Activated CD4-positive, alpha-beta T cell treated with anti-CD3 and anti-CD28 coated beads, Interleukin-2, amount 50 U/mL, for 24 hours (primary cell): ENCODE data around the gene P2RY4.
"Not testable (repeated sequence)": the region's sequence is repeated elsewhere in the genome, so short reads cannot be mapped to it uniquely, and the experiment has no call there.

Source experiments
- DNase-seq, 2 donors: peaks; one replicate each; pipeline ENCODE4 v3.0.0-alpha.2; 2020; ENCODE audit warnings: low read depth in 1 of 2, low spot score in 1 of 2

P2RY4 gene

DNA sequence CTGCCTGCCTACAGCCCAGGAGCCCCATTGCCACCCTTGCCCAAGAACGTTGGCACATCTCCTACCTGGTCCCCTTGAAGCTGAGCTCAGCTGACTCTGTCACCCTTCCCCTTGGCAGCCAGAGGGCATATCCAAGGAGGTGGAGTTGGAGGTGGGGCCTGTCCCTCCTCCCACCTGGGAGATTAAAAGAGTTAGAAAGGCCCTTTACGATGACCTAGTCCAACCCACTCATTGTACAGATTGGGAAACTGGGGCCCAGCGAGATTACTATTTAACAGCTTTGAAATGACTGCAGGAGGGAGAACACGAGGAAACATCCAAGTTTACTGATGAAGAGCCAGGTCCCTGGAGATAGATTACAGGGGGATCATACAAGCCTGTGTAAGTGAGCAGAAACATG, at the start of gene P2RY4:
P2RY4 (minus strand) TSS at position 101 of the 400 bp plus-strand sequence. CDS start 580 bp downstream, outside the sequence.
- DNase-seq, result no peak

DNA sequence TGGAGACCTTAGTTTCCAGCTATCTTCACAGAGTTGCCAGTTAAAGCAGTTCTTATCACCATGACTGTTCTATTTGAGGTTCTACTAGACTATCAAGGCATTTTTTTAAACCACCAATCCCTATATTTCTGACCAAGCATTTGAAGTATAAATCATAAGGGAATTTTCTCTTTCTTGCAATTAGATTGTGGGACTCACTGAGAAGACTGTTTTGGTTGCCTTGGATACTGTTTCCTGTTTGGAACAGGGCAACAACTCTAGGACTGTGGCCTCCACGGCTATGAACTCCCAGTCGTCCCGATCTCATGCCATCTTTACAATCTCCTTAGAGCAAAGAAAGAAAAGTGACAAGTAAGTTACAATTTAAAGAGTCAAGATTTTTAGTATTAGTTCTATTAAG, 41.7 kb upstream of the P2RY4 start:
- no peak for DNase-seq

DNA sequence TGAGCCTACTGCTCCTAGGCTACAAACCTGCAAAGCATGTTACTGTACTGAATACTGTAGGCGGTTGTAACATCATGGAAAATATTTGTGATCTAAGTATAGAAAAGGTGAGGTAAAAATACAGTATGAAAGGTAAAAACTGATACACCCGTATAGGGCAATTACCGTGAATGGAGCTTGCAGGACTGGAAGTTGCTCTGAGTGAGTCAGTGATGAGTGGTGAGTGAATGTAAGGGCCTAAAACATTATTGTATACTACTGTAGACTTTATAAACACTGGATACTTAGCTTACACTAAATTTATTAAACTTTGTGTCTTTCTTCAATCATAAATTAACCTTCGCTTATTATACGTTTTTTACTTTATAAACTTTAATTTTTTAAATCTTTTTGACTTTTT, 33.6 kb upstream of the P2RY4 start:
- DNase-seq, result no peak

DNA sequence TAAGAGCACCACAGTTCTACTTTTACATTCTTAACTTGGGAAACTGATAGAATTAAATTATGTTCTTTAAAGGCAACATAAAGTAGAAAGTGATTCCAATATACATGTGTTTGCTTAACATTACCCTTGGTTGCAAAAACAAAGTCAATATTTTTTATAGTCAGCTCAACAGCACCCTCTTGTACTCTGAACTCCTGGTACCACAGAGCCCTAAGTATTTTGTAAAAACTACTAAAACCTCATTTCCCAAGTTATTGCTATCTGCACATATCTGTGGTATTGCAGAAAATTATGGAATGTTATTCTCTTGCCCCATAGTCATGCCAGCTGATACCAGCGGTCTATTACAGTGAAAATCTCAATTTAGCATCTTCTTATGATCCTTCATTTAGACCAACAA, 32.8 kb upstream of the P2RY4 start:
- DNase-seq, result no peak

DNA sequence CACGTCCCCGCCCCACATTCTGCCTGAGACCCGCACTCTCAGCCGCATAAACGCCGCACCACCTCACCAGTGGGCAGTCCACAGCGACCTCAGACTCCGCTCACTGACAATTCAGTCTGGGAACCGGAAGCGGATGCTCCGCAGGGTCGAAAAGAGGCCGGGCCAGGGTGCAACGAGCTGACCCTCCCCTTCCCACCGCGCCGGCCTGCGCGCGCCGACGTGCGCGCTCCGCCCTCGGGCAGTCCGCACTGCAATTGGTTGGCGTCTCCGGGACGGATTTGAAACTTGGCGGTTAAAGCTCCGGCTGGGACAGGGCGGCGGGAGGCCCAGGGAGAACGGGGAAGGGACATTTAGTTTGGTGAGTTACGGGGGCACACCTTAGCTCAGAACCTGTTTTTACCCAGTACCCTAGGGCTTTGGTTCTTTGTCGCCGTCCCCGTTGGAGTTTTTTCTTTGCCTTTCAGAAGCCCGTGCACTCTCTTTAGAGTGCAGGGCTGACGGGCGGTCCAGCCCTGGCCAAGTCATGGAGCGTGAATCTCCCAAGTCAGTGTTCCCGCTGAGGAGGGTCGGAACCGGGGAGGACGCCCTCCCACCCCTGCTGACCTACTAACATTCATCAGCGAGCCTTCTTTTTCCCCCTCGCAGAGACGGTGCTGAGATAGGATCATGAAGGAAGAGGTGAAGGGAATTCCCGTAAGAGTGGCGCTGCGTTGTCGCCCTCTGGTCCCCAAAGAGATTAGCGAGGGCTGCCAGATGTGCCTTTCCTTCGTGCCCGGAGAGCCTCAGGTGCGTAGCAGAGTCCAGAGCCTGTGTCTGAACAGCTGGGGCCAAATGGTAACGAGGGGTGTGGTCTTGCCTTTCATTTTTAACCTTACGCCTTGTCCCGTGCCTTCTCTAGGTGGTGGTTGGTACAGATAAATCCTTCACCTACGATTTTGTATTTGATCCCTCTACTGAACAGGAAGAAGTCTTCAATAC, 30.1 kb upstream of the P2RY4 start, which contains the start of the genes KIF4A and PDZD11:
KIF4A (plus strand) TSS at position 312 of the 978 bp plus-strand sequence; CDS start at position 667, 355 bp downstream.
PDZD11 (minus strand) TSS at position 135 of the 978 bp plus-strand sequence. CDS start 586 bp downstream, outside the sequence.
- DNase-seq, result peak; percentile 40 to 54

DNA sequence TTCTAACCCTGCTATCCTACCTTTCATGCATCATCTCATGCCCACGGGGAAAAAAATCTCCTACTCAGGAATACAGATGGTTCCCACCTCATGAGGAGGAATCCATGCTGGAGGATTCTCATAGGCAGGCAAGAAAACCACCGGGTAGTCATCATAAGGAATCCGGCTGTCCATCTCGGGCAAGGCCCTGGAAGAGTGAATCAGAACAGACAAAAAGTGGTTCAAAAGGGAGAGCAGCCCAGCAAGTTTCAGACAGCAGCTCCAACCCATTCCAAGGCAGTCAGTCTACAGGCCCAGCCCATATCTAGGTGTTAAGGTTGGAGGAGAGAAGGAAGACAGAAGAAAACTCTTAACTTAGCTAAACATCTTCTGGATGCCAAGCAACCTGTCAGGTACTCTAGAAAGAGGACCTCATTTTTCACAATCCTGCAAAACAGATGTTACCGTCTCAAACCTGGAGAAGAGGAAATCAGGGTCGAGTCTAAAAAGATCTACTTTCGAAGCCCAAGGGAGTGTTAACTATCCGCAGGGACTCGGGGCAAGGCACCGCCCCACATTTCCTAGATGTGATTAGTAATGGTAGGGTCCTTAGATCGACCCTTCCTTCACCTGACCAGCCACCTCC, 29.3 kb upstream of the P2RY4 start:
- DNase-seq, result no peak

DNA sequence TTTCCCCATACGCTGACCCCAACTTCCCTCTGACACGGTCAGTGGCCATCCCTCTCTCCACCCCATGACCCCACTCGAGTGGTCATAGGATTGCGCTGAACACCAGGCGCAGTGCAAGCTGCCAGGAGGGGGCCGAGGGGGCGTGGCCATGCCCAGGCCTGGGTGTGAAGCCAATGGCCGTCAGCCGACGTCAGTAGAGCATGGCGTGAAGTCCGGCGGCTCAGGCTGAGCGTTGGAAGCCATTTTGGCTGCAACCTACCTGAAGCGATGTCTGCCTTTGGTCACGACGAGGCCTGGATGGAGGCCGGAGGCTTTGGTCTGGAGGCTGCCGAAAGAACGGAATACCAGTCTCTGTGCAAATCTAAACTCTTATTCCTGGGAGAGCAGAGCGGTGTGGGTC, 21.9 kb upstream of the P2RY4 start, which contains the start of gene RAB41:
RAB41 (plus strand) TSS at position 222 of the 400 bp plus-strand sequence; CDS start at position 268, 46 bp downstream.
- no peak for DNase-seq

DNA sequence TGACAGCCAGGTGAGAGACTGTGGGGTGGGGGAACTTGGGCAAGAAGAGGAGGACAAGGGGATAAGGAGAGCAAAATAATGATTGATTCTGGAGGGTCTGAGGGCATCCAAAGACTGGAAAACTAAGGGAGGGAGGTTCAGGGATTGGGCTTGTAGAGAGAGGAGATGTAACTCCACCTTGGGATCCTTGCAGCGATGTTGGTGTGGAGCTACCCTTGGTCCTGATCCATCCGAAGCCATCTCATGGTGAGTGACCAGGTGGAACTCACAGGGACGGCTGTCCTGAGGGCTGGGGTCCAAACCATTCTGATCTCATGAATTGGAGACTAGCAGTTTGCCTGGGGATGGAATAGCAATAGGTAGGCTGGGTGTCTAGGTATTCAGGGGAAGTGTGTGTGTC, 20.6 kb upstream of the P2RY4 start:
- DNase-seq, result no peak

DNA sequence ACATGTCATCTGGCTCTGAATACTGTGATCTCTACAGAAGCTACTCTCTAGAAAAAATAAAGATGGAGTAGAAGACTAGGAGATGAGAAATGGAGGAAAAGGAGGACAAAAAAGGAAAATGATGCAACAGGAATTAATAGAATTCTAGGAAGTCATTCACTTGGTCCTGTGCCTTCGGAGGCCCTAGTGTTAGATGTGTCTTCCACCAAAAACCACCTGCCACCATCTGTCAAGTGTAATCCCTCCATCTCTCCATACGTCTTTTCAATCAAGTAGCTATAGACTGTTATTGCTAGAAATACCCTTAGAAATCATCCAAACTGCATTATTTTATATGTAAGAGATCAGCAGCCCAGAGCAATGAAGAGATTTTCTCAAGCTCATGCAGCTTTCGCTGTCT, 19.1 kb upstream of the P2RY4 start:
- DNase-seq, result no peak

DNA sequence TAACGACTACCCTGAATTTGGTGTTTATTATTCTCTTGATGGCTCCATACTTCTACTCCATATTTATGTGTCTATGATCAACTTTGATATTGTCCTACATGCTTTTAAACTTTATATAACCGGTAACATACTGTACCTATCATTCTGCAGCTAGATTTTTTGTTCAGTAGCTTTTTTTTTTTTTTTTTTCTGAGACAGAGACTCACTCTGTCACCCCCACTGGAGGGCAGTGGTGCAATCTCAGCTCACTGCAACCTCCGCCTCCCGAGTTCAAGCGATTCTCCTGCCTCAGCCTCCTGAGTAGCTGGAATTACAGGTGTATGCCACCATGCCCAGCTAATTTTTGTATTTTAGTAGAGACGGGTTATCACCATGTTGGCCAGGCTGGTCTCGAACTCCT, 14.0 kb upstream of the P2RY4 start:
- not testable (repeated sequence) for DNase-seq

DNA sequence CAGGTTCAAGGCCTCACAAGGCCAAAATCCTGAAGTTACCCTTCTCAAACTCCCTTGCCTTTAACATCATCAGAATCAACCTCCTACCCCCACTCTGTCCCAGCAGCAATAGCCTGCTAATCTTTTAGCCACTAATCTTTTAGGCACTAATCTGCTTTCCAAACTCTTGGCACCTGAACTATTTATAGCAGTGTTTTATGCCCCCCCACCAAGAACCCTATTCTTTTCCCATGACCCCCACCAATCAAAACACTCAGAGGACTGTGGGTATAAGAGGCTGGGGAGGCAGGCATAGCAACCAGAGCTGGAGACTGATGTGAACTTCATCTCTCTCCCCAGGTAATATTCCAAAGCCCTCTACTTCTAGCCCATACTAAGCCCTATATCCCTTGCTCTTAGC, 8.0 kb upstream of the P2RY4 start, which contains the start of gene ARR3:
ARR3 (plus strand) TSS at position 301 of the 400 bp plus-strand sequence. CDS start 1,052 bp downstream, outside the sequence.
- DNase-seq, result no peak

DNA sequence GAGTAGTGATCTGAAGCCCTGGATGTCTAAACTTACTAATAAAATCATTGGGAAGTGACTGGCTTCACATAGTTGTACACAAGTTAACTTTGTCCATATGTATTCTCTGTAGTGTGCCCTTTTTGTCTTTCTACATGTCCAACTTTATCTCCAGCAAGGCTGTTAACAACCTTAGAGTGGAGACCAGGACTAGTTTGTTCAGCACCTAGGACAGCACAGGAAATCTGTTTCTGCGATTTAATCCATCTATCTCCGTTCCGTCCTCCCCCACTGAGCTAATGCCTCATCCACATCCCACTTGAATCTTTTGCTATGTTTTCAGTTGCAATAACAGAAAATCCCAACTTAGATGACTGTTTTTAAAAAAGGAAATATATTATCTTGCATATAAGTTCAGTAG, 4.8 kb upstream of the P2RY4 start:
- no peak for DNase-seq

DNA sequence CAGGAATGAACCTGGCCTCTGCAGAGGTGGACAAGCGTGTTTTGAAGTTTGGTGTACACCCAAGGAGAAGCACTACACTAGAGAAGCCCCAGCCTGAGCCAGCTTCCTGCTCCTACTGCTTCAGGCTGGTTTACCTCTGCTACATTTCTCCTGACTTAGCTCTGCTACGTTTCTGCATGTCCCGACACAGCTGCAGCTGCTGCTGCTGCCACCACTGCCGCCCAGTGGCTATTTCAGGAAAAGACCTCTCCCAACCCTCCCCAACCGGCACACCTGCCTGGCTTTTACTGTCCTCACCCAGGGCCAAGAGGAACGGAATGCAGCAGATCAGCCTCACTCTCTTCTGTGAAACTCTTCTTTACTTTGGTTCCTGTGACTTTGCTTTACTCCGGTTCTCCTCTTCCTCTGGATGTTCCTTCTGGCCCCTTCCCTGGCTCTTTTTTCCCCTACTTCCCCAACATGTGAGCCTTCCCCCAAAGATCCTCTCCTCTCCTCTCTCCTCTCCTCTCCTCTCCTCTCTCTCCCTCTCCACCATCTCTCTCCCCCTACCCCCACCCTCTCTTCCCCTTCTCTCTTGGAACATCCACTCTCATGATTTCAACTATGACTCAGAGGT, 3.1 kb upstream of the P2RY4 start:
- DNase-seq, result no peak

DNA sequence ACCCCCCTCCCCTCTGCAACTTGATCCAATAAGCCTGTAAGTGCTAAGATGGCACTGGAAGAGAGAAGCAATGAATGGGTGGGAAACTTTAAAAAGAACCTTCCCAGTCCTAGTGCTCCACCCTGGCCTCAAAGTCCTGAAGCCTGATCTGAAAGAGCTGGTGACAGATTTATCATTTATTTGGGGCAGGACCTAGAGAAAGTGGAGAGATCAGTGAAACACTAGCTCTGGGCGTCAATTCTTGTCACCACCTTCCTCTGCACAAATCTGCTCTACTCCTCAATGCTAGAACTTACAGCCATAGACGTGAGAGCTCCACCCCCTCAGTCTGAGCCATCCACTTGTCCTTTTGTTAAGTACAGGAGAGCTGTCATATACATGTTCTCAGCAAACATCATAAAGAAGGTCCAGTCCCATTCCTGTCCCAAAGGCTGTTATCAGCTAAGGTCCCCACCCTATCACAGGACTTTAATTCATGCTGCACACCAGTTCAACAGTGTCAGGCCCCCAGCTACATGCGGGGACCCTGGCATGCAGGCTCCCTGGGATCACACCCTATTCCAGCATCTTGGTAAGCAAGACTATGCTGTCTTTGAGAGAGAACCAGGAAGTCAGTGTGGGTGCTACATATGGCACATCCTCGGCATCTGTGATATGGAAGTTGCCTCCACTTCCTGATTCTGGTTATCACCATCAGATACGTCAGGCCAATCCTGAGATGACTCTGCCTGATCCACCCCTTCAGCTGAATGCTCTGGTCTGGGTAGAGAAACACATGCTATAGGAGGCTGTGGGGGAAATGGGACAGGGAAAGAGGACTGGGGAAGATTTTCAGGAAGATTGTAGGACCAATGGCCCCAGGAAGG, 2.3 kb downstream of the P2RY4 start:
- no peak for DNase-seq

DNA sequence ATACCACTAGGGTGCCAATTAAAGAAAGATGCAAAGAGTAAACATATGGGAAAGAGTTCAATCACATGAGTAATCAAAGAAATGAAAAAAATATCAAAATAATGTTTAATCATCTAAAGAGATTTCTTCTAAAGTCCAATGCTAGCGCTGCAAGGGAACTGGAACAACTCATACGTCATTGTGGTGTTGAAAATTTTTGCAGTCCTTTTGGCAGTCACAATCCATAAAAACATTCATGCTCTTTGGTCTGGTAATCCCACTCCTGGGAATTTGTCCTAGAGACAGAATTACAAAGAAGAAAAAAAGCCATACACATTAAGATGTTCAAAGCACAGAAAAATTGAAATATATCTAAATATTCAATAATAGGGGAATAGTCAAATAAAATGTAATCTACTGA, 4.6 kb downstream of the P2RY4 start:
- no peak for DNase-seq

DNA sequence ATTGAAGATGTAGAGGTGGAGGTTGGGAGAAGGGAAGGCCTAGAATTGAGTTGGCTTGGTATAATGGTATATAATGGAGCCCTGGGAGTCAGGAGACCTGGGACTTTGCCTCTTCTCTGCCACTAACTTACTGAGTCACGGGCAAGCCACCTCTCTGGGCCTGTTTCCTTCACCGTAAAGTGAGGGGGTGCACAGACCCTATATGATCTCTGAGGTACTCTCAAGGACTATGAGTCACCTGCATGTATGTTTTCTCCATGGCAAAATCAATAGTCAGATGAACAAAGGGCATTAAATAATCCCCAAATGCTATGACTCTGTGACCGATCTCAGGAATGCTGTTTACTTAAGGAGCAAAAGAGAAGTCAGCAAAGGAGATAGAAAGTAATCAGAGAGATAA, 5.1 kb downstream of the P2RY4 start:
- DNase-seq, result no peak

DNA sequence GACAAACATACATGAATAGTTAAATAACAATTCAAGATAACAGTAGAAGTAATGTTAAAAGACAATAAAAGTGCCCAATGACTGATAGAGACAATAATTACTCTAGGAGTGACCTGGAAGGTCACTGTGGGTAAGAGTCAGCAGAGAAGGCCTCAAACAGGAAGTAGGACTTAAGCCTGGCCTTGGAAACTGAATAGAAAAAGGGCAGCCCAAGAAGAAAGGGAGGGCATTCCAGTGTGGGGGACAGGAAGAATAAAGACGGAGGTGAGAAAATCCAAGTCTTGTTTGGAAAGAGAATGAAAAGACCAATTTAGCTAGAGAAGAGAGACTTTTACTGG, 6.0 kb downstream of the P2RY4 start:
- DNase-seq, result no peak

DNA sequence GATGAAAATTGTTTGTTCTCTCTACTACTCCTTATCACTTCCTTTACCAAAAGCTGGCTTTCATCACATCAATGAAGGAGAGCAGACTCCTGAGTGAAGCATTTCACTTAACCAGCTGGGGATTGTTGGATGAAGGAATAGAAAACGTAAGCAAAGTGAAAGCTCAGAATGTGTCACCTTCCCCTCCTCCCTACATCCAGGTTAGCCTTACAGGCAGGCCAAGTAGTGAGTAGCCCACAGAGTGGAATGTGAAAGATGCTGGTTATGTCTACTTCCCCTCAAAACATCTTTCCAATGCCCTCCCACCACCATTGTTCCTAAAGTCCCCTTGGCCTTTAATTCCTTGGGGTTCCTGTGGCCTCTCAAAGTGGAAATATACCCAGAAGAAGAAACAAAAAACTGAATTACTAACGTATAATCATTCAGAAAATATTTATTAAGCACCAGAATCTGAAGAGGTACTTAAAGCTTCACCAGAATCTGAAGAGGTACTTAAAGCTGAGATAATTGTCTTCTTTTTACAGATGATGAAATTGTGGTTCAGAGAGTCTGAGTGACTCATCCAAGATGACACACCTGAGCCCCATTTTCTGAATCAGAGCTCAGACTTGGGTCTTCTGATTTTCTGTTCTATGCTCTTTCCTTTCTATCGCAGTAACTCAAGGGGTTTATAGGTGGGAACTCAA, 6.5 kb downstream of the P2RY4 start:
- no peak for DNase-seq

DNA sequence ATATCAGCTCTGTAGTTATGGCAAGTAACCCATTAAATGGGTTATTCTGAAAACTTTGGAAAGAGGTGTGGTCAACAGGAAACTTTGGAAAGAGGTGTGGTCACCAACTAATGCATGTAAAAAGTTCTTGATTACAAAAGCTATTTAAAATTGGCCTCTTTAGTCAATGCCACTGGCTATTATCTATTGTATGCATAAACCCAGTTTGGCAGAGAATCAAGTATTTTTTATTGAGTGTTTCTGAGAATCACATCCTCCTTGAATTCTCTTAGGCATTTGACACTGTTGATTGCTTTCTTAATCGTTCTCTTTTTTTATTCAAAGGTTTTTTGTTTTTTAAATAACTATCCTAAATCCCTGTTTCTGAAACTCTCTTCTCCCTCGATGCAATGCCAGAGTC, 7.5 kb downstream of the P2RY4 start:
- no peak for DNase-seq

DNA sequence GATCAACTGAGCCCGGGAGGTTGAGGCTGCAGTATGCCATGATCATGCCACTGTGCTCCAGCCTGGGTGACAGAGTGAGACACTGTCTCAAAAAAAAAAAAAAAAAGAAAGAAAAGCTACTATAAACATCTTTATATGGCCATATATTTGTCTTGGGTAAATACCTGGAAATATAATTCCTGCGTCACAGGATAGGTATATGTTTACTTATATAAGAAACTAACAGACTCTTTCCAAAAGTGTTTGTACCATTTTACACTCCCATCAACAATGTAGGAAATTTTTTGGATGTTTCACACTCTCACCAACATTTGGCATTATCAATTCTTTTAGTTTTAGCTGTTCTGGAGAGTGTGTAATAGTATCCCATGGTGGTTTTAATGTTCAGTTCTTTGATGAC, 12.8 kb downstream of the P2RY4 start:
- DNase-seq, result no peak
